ENCODE measurements around the gene SLC38A2. TPM values are rescaled to one million over a fixed set of nuclear protein-coding genes. Genes with fewer than 3 reads are reported as not detected.

The SLC38A2 gene
- total RNA-seq, 1 donor from 2014 or later = 421 TPM

GRCh38 chr12:46370792-46371717 is 1.5 kb downstream of the SLC38A2 start:
- peak overlapping the region; percentile 98 for H3K27ac Mint-ChIP-seq (ENCODE audit: unreplicated experiment)
- H3K4me3 Mint-ChIP-seq (ENCODE audit: unreplicated experiment) = peak overlapping the region; percentile 99
- H3K27me3 ChIP-seq (ENCODE audit: insufficient read depth, low read length) = no peaks in the 10 kb centered on the region
- peak overlapping the region; percentile 97 for H3K27ac ChIP-seq (ENCODE audit: low read depth, low read length)
- H3K9me3 Mint-ChIP-seq (ENCODE audit: unreplicated experiment) = no peaks in the 10 kb centered on the region
- FAIRE-seq (no peak), DNase-seq (ENCODE audit: low read depth) (peak; percentile 66)
- peaks cover 44% of the 10 kb centered on the region for H3K4me1 ChIP-seq (ENCODE audit: insufficient read depth, low read length)
- no peak overlapping the region for H2AFZ ChIP-seq (ENCODE audit: low read depth, low read length)
- no peaks in the 10 kb centered on the region for H3K27me3 Mint-ChIP-seq (ENCODE audit: low read depth, unreplicated experiment)
- H3K9me3 ChIP-seq (ENCODE audit: insufficient read depth, low read depth, low read length) = no peaks in the 10 kb centered on the region
- TF ChIP-seq EZH2 (IDR thresholded peaks at IDR 0.05; ENCODE audit: insufficient read depth, low read length) (no peak), CTCF (IDR thresholded peaks at IDR 0.05; ENCODE audit: insufficient read depth, low read depth, low read length) (no peak)
- peaks cover 21% of the 10 kb centered on the region for H3K4me1 Mint-ChIP-seq (ENCODE audit: low read depth, unreplicated experiment)
- H4K20me1 ChIP-seq (ENCODE audit: insufficient read depth, low read length) = peaks cover 64% of the 10 kb centered on the region
- H3K4me3 ChIP-seq (ENCODE audit: insufficient read depth, low read depth, low read length) = peak overlapping the region; percentile 96
- H3K36me3 Mint-ChIP-seq (ENCODE audit: low read depth, unreplicated experiment) = peaks cover 26% of the 10 kb centered on the region
- peaks cover 50% of the 10 kb centered on the region for H3K36me3 ChIP-seq (ENCODE audit: insufficient read depth, low read length)
- peaks cover 69% of the 10 kb centered on the region for H3K79me2 ChIP-seq (ENCODE audit: insufficient read depth, low read length)
- peak overlapping the region; percentile 99 for H3K4me2 ChIP-seq (ENCODE audit: low read length)
- H3K9ac ChIP-seq (ENCODE audit: low read length) = peak overlapping the region; percentile 97

DNA sequence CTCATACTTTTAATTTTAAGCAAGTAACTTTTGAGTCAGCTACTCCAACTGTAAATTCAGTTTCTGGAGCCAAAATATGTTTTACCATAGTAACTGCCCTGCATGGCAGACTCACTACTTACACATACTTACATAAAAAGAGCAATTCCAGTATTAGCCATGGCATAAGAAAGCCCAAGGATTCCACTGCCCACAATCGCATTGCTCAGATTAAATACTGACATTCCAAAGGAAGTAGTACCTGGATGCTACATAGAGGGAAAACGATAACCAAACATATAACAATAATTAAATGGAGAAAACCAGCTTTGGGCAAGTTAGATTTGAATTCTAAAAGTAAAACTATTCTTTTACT is 2.2 kb downstream of the SLC38A2 start:
- H3K36me3 Mint-ChIP-seq (ENCODE audit: low read depth, unreplicated experiment) = peaks cover 26% of the 10 kb centered on the region

More for the DNA sequence above, 2.2 kb downstream of the SLC38A2 start:
- H3K79me2 ChIP-seq (ENCODE audit: insufficient read depth, low read length) = peaks cover 71% of the 10 kb centered on the region
- DNase-seq (ENCODE audit: low read depth) = no peak
- H3K9ac ChIP-seq (ENCODE audit: low read length) = peak overlapping the region; percentile 97
- H3K27ac ChIP-seq (ENCODE audit: low read depth, low read length) = peak overlapping the region; percentile 97
- Mint-ChIP-seq H3K27ac (ENCODE audit: unreplicated experiment) (peak overlapping the region; percentile 98), H3K4me1 (ENCODE audit: low read depth, unreplicated experiment) (peaks cover 27% of the 10 kb centered on the region), H3K4me3 (ENCODE audit: unreplicated experiment) (peak overlapping the region; percentile 99), H3K9me3 (ENCODE audit: unreplicated experiment) (no peaks in the 10 kb centered on the region), H3K27me3 (ENCODE audit: low read depth, unreplicated experiment) (no peaks in the 10 kb centered on the region)
- no peak overlapping the region for H2AFZ ChIP-seq (ENCODE audit: low read depth, low read length)
- peaks cover 50% of the 10 kb centered on the region for H3K4me1 ChIP-seq (ENCODE audit: insufficient read depth, low read length)
- FAIRE-seq = no peak
- H4K20me1 ChIP-seq (ENCODE audit: insufficient read depth, low read length) = peaks cover 71% of the 10 kb centered on the region
- peak overlapping the region; percentile 96 for H3K4me3 ChIP-seq (ENCODE audit: insufficient read depth, low read depth, low read length)
- H3K27me3 ChIP-seq (ENCODE audit: insufficient read depth, low read length) = no peaks in the 10 kb centered on the region
- H3K4me2 ChIP-seq (ENCODE audit: low read length) = peak overlapping the region; percentile 99
- H3K9me3 ChIP-seq (ENCODE audit: insufficient read depth, low read depth, low read length) = no peaks in the 10 kb centered on the region
- H3K36me3 ChIP-seq (ENCODE audit: insufficient read depth, low read length) = peaks cover 57% of the 10 kb centered on the region
- TF ChIP-seq EZH2 (IDR thresholded peaks at IDR 0.05; ENCODE audit: insufficient read depth, low read length) (no peak), CTCF (IDR thresholded peaks at IDR 0.05; ENCODE audit: insufficient read depth, low read depth, low read length) (no peak)
